B cell (primary cell): ENCODE data around the gene CBR4. TPM values are rescaled to one million over a fixed set of nuclear protein-coding genes. Genes with fewer than 3 reads are reported as not detected.

Experiments
- ATAC-seq: fragments of 200-7000 bp; cut with Tn5 transposase; one replicate; pipeline ENCODE4 v1.10.0; 2021; ENCODE audit warnings: low read depth, mild to moderate bottlenecking, moderate number of reproducible peaks, moderate library complexity
- CTCF ChIA-PET: fragments of 350-600 bp; sonication (Branson Sonifier 250); formaldehyde crosslinking; loops from one replicate; lab custom pipeline; 2021; ENCODE audit warnings: antibody characterized with exemption, inconsistent platforms; lab: Charles Lee
- POLR2A ChIA-PET: fragments of 350-600 bp; sonication (Branson Sonifier 250); formaldehyde crosslinking; loops from one replicate; lab custom pipeline; 2021; ENCODE audit warnings: antibody characterized with exemption; lab: Charles Lee
- DNase-seq: peaks from one replicate; pipeline ENCODE4 v3.0.0; 2013
- H2AFZ ChIP-seq: 2 replicates; pipeline ENCODE4 v1.6.1; 2012; ENCODE audit warnings: mild to moderate bottlenecking, low read depth, low read length; ENCODE audit not compliant: insufficient read depth, poor library complexity, severe bottlenecking
- H3K27ac ChIP-seq, 2 donors: 1 replicate in 1 of 2; 2 replicates in 1 of 2; pipeline ENCODE4 v1.5.1; 2012 to 2013; ENCODE audit warnings: low read length in 2 of 2, mild to moderate bottlenecking in 2 of 2, moderate library complexity in 1 of 2
- H3K27me3 ChIP-seq, 4 experiments: fragments of 200-600 bp in 1 of 4; sonication (generic) in 1 of 4; replicated peaks in 1 of 4; 1 replicate in 2 of 4; 2 replicates in 2 of 4; pipeline versions ENCODE4 v1.6.1 to v1.7.0; 2013 to 2016; ENCODE audit warnings: low read length in 3 of 4, mild to moderate bottlenecking in 2 of 4, mixed read lengths in 1 of 4, moderate library complexity in 1 of 4; ENCODE audit not compliant: insufficient read depth in 4 of 4, control insufficient read depth in 3 of 4; ENCODE audit errors: control extremely low read depth in 1 of 4
- H3K36me3 ChIP-seq, 2 experiments: replicated peaks in 1 of 2; 1 replicate in 1 of 2; 2 replicates in 1 of 2; pipeline versions ENCODE4 v1.6.1 to v1.7.1; 2013; ENCODE audit warnings: low read length in 1 of 2; ENCODE audit not compliant: insufficient read depth in 2 of 2, control insufficient read depth in 1 of 2; ENCODE audit errors: control extremely low read depth in 1 of 2, extremely low read depth in 1 of 2
- H3K4me1 ChIP-seq, 2 donors: fragments of 200-600 bp in 1 of 2; sonication (generic) in 1 of 2; 1 replicate in 1 of 2; 2 replicates in 1 of 2; pipeline versions ENCODE4 v1.5.1 to v1.6.1; 2013 to 2017; ENCODE audit warnings: low read length in 2 of 2; ENCODE audit not compliant: control insufficient read depth in 2 of 2, insufficient read depth in 2 of 2
- H3K4me2 ChIP-seq: replicated peaks from 2 replicates; pipeline ENCODE3; 2012; ENCODE audit warnings: mild to moderate bottlenecking, low read depth, low read length; ENCODE audit not compliant: poor library complexity, severe bottlenecking
- H3K4me3 ChIP-seq, 5 experiments: fragments of 200-600 bp in 1 of 5; sonication (generic) in 1 of 5; 1 replicate in 3 of 5; 2 replicates in 2 of 5; pipeline versions ENCODE4 v1.5.1 to v1.7.0; 2011 to 2016; ENCODE audit warnings: low read length in 4 of 5, mild to moderate bottlenecking in 4 of 5, low read depth in 2 of 5, control low read depth in 1 of 5, moderate library complexity in 1 of 5; ENCODE audit not compliant: insufficient read depth in 1 of 5; ENCODE audit errors: control extremely low read depth in 1 of 5, extremely low read depth in 1 of 5
- H3K79me2 ChIP-seq: fragments of 200-600 bp; sonication (generic); one replicate; pipeline ENCODE4 v1.6.0; 2016; ENCODE audit warnings: low read length; ENCODE audit not compliant: control insufficient read depth, insufficient read depth
- H3K9ac ChIP-seq: fragments of 200-600 bp; sonication (generic); 2 replicates; pipeline ENCODE4 v1.6.1; 2017; ENCODE audit warnings: mild to moderate bottlenecking, low read length, moderate library complexity
- H3K9me3 ChIP-seq, 3 donors: one replicate each; pipeline versions ENCODE4 v1.6.1 to v1.7.1; 2013; ENCODE audit warnings: low read length in 2 of 3; ENCODE audit not compliant: control insufficient read depth in 2 of 3, insufficient read depth in 1 of 3; ENCODE audit errors: control extremely low read depth in 1 of 3
- H4K20me1 ChIP-seq: 2 replicates; pipeline ENCODE4 v1.6.0; 2012; ENCODE audit warnings: mild to moderate bottlenecking, low read length; ENCODE audit not compliant: insufficient read depth, control insufficient read depth, poor library complexity, severe bottlenecking
- H3K27ac Mint-ChIP-seq: one replicate; pipeline ENCODE4 v1.8.0; 2021; ENCODE audit warnings: mixed read lengths
- H3K27me3 Mint-ChIP-seq: one replicate; pipeline ENCODE4 v1.8.0; 2021; ENCODE audit warnings: mixed read lengths
- H3K4me1 Mint-ChIP-seq: one replicate; pipeline ENCODE4 v1.8.0; 2021; ENCODE audit warnings: mixed read lengths
- H3K4me3 Mint-ChIP-seq: one replicate; pipeline ENCODE4 v1.8.0; 2021; ENCODE audit warnings: mixed read lengths
- H3K9me3 Mint-ChIP-seq: one replicate; pipeline ENCODE4 v1.8.0; 2022; ENCODE audit warnings: mixed read lengths; ENCODE audit not compliant: insufficient read depth
- CTCF ChIP-seq: fragments of 200-600 bp; IDR thresholded peaks from one replicate; pipeline ENCODE4 v1.8.0; 2022; ENCODE audit warnings: antibody characterized with exemption, mild to moderate bottlenecking
- EZH2 ChIP-seq: IDR thresholded peaks from 2 replicates; pipeline ENCODE4 v1.6.1; 2012; ENCODE audit warnings: borderline replicate concordance, low read depth, mild to moderate bottlenecking, moderate library complexity, low read length; ENCODE audit not compliant: insufficient read depth, poor library complexity, severe bottlenecking
- WGBS: methylation state at CpG from one replicate; pipeline ENCODE4 v1.1.5; 2013; ENCODE audit warnings: missing lambda C conversion rate; ENCODE audit not compliant: insufficient coverage; 5-methylcytosine and 5-hydroxymethylcytosine counted together
- intact Hi-C: fragments of 100-400 bp; cut with micrococcal nuclease; formaldehyde crosslinking; loops from one replicate; pipeline ENCODE4 v1.10.0; 2022
- polyA plus RNA-seq: library from polyadenylated mRNA; depleted of rRNA; stranded (reverse); fragments of >200 nt; gene quantifications from 2 replicates; pipeline ENCODE4 v1.2.3, GENCODE V29; 2012
- total RNA-seq, 2 donors: library from RNA; stranded (reverse); fragments of 120-200 nt in 1 of 2; gene quantifications; 1 replicate in 1 of 2; 2 replicates in 1 of 2; pipeline versions ENCODE4 v1.2.3 to v1.2.4, GENCODE V29; 2013 to 2022

Gene CBR4
- total and polyA plus RNA-seq, 2 donors (not counting 1 experiment from before 2014, with no cell fraction given), result 7.9 to 32.1 TPM

- H3K9me3 Mint-ChIP-seq, result no peaks in the 10 kb centered on the region
- H3K9ac ChIP-seq, result no peak overlapping the region
- no peaks in the 10 kb centered on the region for H3K79me2 ChIP-seq
- H3K27me3 Mint-ChIP-seq, result peaks cover 7% of the 10 kb centered on the region
- no peaks in the 10 kb centered on the region for H3K27me3 ChIP-seq
- H3K4me3 Mint-ChIP-seq, result no peak overlapping the region
- WGBS, result 90% methylated on average over 2 of the region's 6 CpGs
- H3K9me3 ChIP-seq, result no peaks in the 10 kb centered on the region
- DNase-seq, result no peak
- no peak overlapping the region for H3K4me2 ChIP-seq
- no peaks in the 10 kb centered on the region for H4K20me1 ChIP-seq
- H3K4me3 ChIP-seq, result no peak overlapping the region
- H3K27ac ChIP-seq, result no peak overlapping the region
- ChIA-PET CTCF (no interaction called here), POLR2A (no interaction called here)
- intact Hi-C loops, result no loop called here
- H2AFZ ChIP-seq, result no peak overlapping the region
- ATAC-seq, result no peak
- no peaks in the 10 kb centered on the region for H3K36me3 ChIP-seq
- no peaks in the 10 kb centered on the region for H3K4me1 ChIP-seq
- H3K4me1 Mint-ChIP-seq, result no peaks in the 10 kb centered on the region
- no peak for TF ChIP-seq CTCF
- TF ChIP-seq EZH2, result no peak
- no peak overlapping the region for H3K27ac Mint-ChIP-seq
These were observed 20.5 kb upstream of the CBR4 start for GRCh38 chr4:169030562-169030982.

GRCh38 chr4:169029947-169030346, 19.9 kb upstream of the CBR4 start:
- H3K4me1 ChIP-seq, result no peaks in the 10 kb centered on the region
- H3K9me3 ChIP-seq, result no peaks in the 10 kb centered on the region
- WGBS, result 100% methylated on average over 1 of the region's 4 CpGs
- H3K4me3 ChIP-seq, result no peak overlapping the region
- no peaks in the 10 kb centered on the region for H3K36me3 ChIP-seq
- ATAC-seq (no peak), DNase-seq (no peak)
- Mint-ChIP-seq H3K4me3 (no peak overlapping the region), H3K27ac (no peak overlapping the region), H3K27me3 (peaks cover 7% of the 10 kb centered on the region), H3K4me1 (no peaks in the 10 kb centered on the region), H3K9me3 (no peaks in the 10 kb centered on the region)
- H3K27me3 ChIP-seq, result no peaks in the 10 kb centered on the region
- intact Hi-C loops, result no loop called here
- no peaks in the 10 kb centered on the region for H4K20me1 ChIP-seq
- ChIA-PET CTCF (no interaction called here), POLR2A (no interaction called here)
- H3K79me2 ChIP-seq, result no peaks in the 10 kb centered on the region
- TF ChIP-seq CTCF (no peak), EZH2 (no peak)
- H3K27ac ChIP-seq, result no peak overlapping the region
- no peak overlapping the region for H3K9ac ChIP-seq
- no peak overlapping the region for H3K4me2 ChIP-seq
- H2AFZ ChIP-seq, result no peak overlapping the region
